PC-3 (cell line): ENCODE results near the gene ZNF584. TPM values are rescaled to one million over a fixed set of nuclear protein-coding genes. Genes with fewer than 3 reads are reported as not detected.

Experiments used
- ATAC-seq: fragments of 200-7000 bp; cut with Tn5 transposase; 2 replicates; pipeline ENCODE4 v1.9.1; 2020; ENCODE audit warnings: mild to moderate bottlenecking, moderate library complexity
- BruUV-seq: library from RNA; stranded (reverse); fragments of 400-500 nt; replicated peaks from 2 replicates; lab custom pipeline; 2021; lab: Mats Ljungman, UMichigan
- CTCF ChIA-PET: fragments of 300-600 bp; sonication (Branson Sonifier 250); formaldehyde crosslinking; loops from one replicate; lab custom pipeline; 2022; ENCODE audit warnings: antibody characterized with exemption; lab: Charles Lee
- POLR2A ChIA-PET: fragments of 300-600 bp; sonication (Branson Sonifier 250); formaldehyde crosslinking; loops from one replicate; lab custom pipeline; 2022; ENCODE audit warnings: antibody characterized with exemption; ENCODE audit not compliant: unreplicated experiment; lab: Charles Lee
- DNase-seq: peaks from one replicate; pipeline ENCODE4 v3.0.0-alpha.2; 2015
- H2AFZ ChIP-seq: fragments of 300-600 bp; sonication (generic); 2 replicates; pipeline ENCODE4 v1.6.0; 2016; ENCODE audit warnings: antibody characterized with exemption, low read length
- H3F3A ChIP-seq: fragments of 300-600 bp; sonication (generic); one replicate; pipeline ENCODE4 v1.6.0; 2017; ENCODE audit warnings: antibody characterized with exemption, low read length, control low read depth, mild to moderate bottlenecking; ENCODE audit not compliant: unreplicated experiment
- H3K27ac ChIP-seq: fragments of 300-600 bp; sonication (generic); 2 replicates; pipeline ENCODE4 v1.5.1; 2016; ENCODE audit warnings: mild to moderate bottlenecking, low read length
- H3K27me3 ChIP-seq: fragments of 300-600 bp; sonication (generic); 2 replicates; pipeline ENCODE4 v1.6.1; 2016; ENCODE audit warnings: low read length, mixed read lengths
- H3K36me3 ChIP-seq: fragments of 300-600 bp; sonication (generic); 2 replicates; pipeline ENCODE4 v1.6.1; 2016; ENCODE audit warnings: low read depth, mixed run types, low read length, mixed read lengths
- H3K4me1 ChIP-seq: fragments of 300-600 bp; sonication (generic); 2 replicates; pipeline ENCODE4 v1.5.1; 2016; ENCODE audit warnings: low read length; ENCODE audit not compliant: insufficient read depth
- H3K4me2 ChIP-seq: fragments of 300-600 bp; sonication (generic); 2 replicates; pipeline ENCODE4 v1.6.0; 2016; ENCODE audit warnings: low read length
- H3K4me3 ChIP-seq: fragments of 300-600 bp; sonication (generic); 2 replicates; pipeline ENCODE4 v1.5.1; 2016; ENCODE audit warnings: mild to moderate bottlenecking, low read length, mixed read lengths
- H3K79me2 ChIP-seq: fragments of 300-600 bp; sonication (generic); 2 replicates; pipeline ENCODE4 v1.6.1; 2017; ENCODE audit warnings: low read length, mixed read lengths
- H3K9ac ChIP-seq: fragments of 300-600 bp; sonication (generic); 2 replicates; pipeline ENCODE4 v1.6.0; 2016; ENCODE audit warnings: mild to moderate bottlenecking, low read length
- H3K9me2 ChIP-seq: fragments of 300-600 bp; sonication (generic); replicated peaks from 2 replicates; pipeline ENCODE4 v1.6.1; 2016; ENCODE audit warnings: mixed run types, low read length, mixed read lengths
- H3K9me3 ChIP-seq: fragments of 300-600 bp; sonication (generic); 2 replicates; pipeline ENCODE4 v1.6.1; 2016; ENCODE audit warnings: low read length, mixed read lengths
- H4K20me1 ChIP-seq: fragments of 300-600 bp; sonication (generic); 2 replicates; pipeline ENCODE4 v1.6.1; 2016; ENCODE audit warnings: low read length, mixed read lengths
- EZH2 ChIP-seq: fragments of 300-600 bp; sonication (generic); IDR thresholded peaks from one replicate; pipeline ENCODE4 v1.6.1; 2017; ENCODE audit warnings: antibody characterized with exemption, mild to moderate bottlenecking, low read length; ENCODE audit not compliant: unreplicated experiment
- EZH2phosphoT487 ChIP-seq: fragments of 300-600 bp; sonication (generic); IDR thresholded peaks from 2 replicates; pipeline ENCODE4 v1.6.1; 2018; ENCODE audit warnings: mild to moderate bottlenecking, antibody characterized with exemption, low read length, borderline replicate concordance
- intact Hi-C: fragments of 100-400 bp; cut with micrococcal nuclease; formaldehyde crosslinking; loops from 2 replicates; pipeline ENCODE4 v1.9.0; 2023
- total RNA-seq: library from RNA; depleted of rRNA; stranded (reverse); fragments of >200 nt; gene quantifications from 2 replicates; pipeline ENCODE4 v1.2.3, GENCODE V29; 2014
- TF ChIP-seq, protein P1 (sequence below): fragments of 300-600 bp; sonication (generic); conservative IDR thresholded peaks from 2 replicates; pipeline ENCODE4 v1.5.1; 2017; ENCODE audit warnings: antibody characterized with exemption, low read depth, mild to moderate bottlenecking, low read length

The ZNF584 gene
- total RNA-seq, 1 experiment from 2014 or later: 49.2 TPM

GRCh38 chr19:58366585-58367430 lies 41.6 kb upstream of the ZNF584 start:
- H3K27ac ChIP-seq: no peak overlapping the region
- H3K9ac ChIP-seq: no peak overlapping the region
- POLR2A ChIA-PET: no interaction called here
- DNase-seq: no peak
- H3K9me3 ChIP-seq: no peaks in the 10 kb centered on the region
- intact Hi-C loops: no loop called here
- no peak for ATAC-seq
- H3K27me3 ChIP-seq: no peaks in the 10 kb centered on the region
- no peaks in the 10 kb centered on the region for H3F3A ChIP-seq
- peaks cover 4% of the 10 kb centered on the region for H3K4me1 ChIP-seq
- H4K20me1 ChIP-seq: no peaks in the 10 kb centered on the region
- no TSS peak for BruUV-seq
- H2AFZ ChIP-seq: no peak overlapping the region
- no peaks in the 10 kb centered on the region for H3K9me2 ChIP-seq
- H3K4me2 ChIP-seq: no peak overlapping the region
- 0 out of 2 replicates have a peak, but pooled peaks cover 3% of the 10 kb centered on the region for H3K79me2 ChIP-seq
- CTCF ChIA-PET: no interaction called here
- H3K4me3 ChIP-seq: no peak overlapping the region
- H3K36me3 ChIP-seq: no peaks in the 10 kb centered on the region
- TF ChIP-seq, protein P1, sequence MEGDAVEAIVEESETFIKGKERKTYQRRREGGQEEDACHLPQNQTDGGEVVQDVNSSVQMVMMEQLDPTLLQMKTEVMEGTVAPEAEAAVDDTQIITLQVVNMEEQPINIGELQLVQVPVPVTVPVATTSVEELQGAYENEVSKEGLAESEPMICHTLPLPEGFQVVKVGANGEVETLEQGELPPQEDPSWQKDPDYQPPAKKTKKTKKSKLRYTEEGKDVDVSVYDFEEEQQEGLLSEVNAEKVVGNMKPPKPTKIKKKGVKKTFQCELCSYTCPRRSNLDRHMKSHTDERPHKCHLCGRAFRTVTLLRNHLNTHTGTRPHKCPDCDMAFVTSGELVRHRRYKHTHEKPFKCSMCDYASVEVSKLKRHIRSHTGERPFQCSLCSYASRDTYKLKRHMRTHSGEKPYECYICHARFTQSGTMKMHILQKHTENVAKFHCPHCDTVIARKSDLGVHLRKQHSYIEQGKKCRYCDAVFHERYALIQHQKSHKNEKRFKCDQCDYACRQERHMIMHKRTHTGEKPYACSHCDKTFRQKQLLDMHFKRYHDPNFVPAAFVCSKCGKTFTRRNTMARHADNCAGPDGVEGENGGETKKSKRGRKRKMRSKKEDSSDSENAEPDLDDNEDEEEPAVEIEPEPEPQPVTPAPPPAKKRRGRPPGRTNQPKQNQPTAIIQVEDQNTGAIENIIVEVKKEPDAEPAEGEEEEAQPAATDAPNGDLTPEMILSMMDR: no peak
- TF ChIP-seq EZH2phosphoT487: no peak
- no peak for TF ChIP-seq EZH2

- BruUV-seq: no TSS peak
- no peaks in the 10 kb centered on the region for H3K9me3 ChIP-seq
- no peak overlapping the region for H2AFZ ChIP-seq
- H3K27me3 ChIP-seq: no peaks in the 10 kb centered on the region
- H3K4me1 ChIP-seq: no peaks in the 10 kb centered on the region
- no peak overlapping the region for H3K9ac ChIP-seq
- POLR2A ChIA-PET: no interaction called here
- ATAC-seq (no peak), DNase-seq (no peak)
- H3K4me3 ChIP-seq: no peak overlapping the region
- no peaks in the 10 kb centered on the region for H3K36me3 ChIP-seq
- H3K4me2 ChIP-seq: no peak overlapping the region
- no peaks in the 10 kb centered on the region for H4K20me1 ChIP-seq
- TF ChIP-seq EZH2: no peak
- TF ChIP-seq EZH2phosphoT487: no peak
- TF ChIP-seq, protein P1: no peak
- CTCF ChIA-PET: no interaction called here
- H3F3A ChIP-seq: no peaks in the 10 kb centered on the region
- H3K79me2 ChIP-seq: no peaks in the 10 kb centered on the region
- H3K9me2 ChIP-seq: no peaks in the 10 kb centered on the region
- intact Hi-C loops: no loop called here
- H3K27ac ChIP-seq: no peak overlapping the region
Measured at GRCh38 chr19:58367698-58368454, 40.6 kb upstream of the ZNF584 start.
